NOMO-1 (cell line): ENCODE results near the gene SMIM12.

Source experiments
- DNase-seq, 2 experiments: peaks; one replicate each; lab custom pipeline; 2025; ENCODE audit not compliant: unreplicated experiment in 2 of 2; lab: John Stamatoyannopoulos, UW

Gene SMIM12

GRCh38 chr1:34808051-34808810 lies 51.3 kb downstream of the SMIM12 start:
- DNase-seq: no peak

DNA sequence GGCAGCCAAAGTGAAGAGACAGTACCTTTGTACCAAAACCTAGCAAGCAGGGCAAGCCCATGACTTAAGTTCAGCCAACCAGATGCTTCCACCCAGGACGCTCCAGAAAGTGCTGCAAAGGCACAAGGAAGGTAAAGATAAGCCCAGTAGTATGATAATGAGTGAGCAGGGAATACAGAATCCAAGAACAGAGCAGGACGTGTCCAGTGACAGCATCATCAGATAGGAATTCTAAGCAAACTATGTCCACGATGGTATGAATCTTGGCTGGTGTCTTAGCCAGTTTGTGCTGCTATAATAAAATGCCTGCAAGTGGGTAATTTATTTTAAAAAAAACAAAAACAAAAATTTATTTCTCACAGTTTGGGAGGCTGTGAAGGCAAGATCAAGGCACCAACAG lies 53.2 kb downstream of the SMIM12 start:
- no peak for DNase-seq

GRCh38 chr1:34803770-34804169 lies 55.8 kb downstream of the SMIM12 start:
- no peak for DNase-seq
